Measurements from ENCODE around the gene RPS6KC1.
"Not testable (repeated sequence)": the region's sequence is repeated elsewhere in the genome, so short reads cannot be mapped to it uniquely, and the experiment has no call there.

Gene RPS6KC1

GRCh38 chr1:213186168-213186567 lies 135.1 kb downstream of the RPS6KC1 start:
- H3K4me1 Mint-ChIP-seq: no peaks in the 10 kb centered on the region
- H3K4me3 Mint-ChIP-seq: no peak overlapping the region
- peaks cover 56% of the 10 kb centered on the region for H3K36me3 Mint-ChIP-seq
- peaks cover 37% of the 10 kb centered on the region for H3K9me3 Mint-ChIP-seq
- no peaks in the 10 kb centered on the region for H3K27me3 Mint-ChIP-seq
- H3K27ac Mint-ChIP-seq: no peak overlapping the region

- Mint-ChIP-seq H3K27me3 (no peaks in the 10 kb centered on the region), H3K4me3 (no peak overlapping the region), H3K4me1 (no peaks in the 10 kb centered on the region), H3K36me3 (peaks cover 47% of the 10 kb centered on the region), H3K27ac (no peak overlapping the region), H3K9me3 (peaks cover 23% of the 10 kb centered on the region)
Observed at GRCh38 chr1:213192026-213192425, 141.0 kb downstream of the RPS6KC1 start.

- Mint-ChIP-seq H3K27ac (no peak overlapping the region), H3K4me1 (no peaks in the 10 kb centered on the region), H3K36me3 (peaks cover 64% of the 10 kb centered on the region), H3K27me3 (no peaks in the 10 kb centered on the region), H3K9me3 (peaks cover 28% of the 10 kb centered on the region), H3K4me3 (no peak overlapping the region)
Observed at GRCh38 chr1:213194383-213194782, 143.3 kb downstream of the RPS6KC1 start.

GRCh38 chr1:213194855-213195254 lies 143.8 kb downstream of the RPS6KC1 start:
- no peaks in the 10 kb centered on the region for H3K4me1 Mint-ChIP-seq
- no peak overlapping the region for H3K27ac Mint-ChIP-seq
- H3K4me3 Mint-ChIP-seq: no peak overlapping the region
- peaks cover 25% of the 10 kb centered on the region for H3K9me3 Mint-ChIP-seq
- H3K27me3 Mint-ChIP-seq: no peaks in the 10 kb centered on the region
- H3K36me3 Mint-ChIP-seq: peaks cover 65% of the 10 kb centered on the region

GRCh38 chr1:213196328-213197054 lies 145.4 kb downstream of the RPS6KC1 start:
- H3K27ac Mint-ChIP-seq, H3K4me1 Mint-ChIP-seq, H3K27me3 Mint-ChIP-seq, H3K4me3 Mint-ChIP-seq: not testable (repeated sequence)
- Mint-ChIP-seq H3K9me3 (peaks cover 17% of the 10 kb centered on the region), H3K36me3 (peaks cover 58% of the 10 kb centered on the region)

DNA sequence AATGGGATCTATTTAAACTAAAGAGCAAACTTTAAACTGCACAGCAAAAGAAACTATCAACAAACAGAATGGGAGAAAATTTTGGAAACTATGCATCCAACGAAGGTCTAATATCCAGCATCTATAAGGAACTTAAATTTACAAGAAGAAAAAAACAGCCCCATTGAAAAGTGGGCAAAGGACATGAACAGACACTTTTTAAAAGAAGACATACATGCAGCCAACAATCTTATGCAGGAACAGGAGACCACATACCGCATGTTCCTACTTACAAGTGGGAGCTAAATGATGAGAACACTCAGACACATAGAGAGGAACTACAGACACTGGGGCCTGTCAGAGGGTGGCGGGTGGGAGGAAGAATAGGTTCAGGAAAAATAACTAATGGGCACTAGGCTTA lies 149.6 kb downstream of the RPS6KC1 start:
- no peaks in the 10 kb centered on the region for H3K27me3 Mint-ChIP-seq

DNA sequence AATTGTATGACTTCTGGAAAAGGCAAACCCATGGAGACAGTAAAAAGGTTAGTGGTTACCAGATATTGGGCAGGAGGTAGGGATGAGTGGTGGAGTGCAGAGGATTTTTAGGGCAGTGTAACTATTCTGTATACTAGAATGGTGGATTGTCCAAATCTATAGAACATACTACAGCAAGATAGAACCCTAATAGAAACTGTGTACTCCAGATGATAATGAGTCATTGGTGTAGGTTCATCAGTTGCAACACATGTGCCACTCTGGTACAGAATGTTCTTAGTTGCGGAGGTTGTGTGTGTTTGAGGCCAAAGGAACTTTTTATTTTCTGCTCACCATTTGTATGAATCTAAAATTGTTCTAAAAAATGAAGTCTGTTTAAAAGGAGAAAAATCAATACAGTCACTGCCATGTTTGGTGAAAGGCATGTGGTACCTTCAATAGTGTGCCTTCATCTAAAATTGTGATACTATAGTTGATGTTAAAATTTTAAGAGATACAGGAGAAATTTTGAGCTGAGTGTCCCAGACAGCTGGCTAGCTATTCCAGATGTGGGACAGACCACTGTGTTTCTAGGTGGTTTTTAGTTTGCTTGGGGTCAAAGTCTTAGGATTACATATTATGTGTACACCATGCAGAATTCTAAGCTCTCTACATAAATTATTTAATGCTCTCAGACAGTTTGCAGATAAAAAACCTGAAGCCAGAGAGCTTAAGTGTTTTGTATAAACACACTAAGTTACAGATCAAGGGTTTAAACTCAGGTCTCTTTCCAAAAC lies 150.5 kb downstream of the RPS6KC1 start:
- H3K4me3 Mint-ChIP-seq: no peak overlapping the region
- H3K27me3 Mint-ChIP-seq: no peaks in the 10 kb centered on the region
- H3K36me3 Mint-ChIP-seq: peaks cover 51% of the 10 kb centered on the region
- H3K27ac Mint-ChIP-seq: no peak overlapping the region
- no peaks in the 10 kb centered on the region for H3K4me1 Mint-ChIP-seq
- H3K9me3 Mint-ChIP-seq: peaks cover 11% of the 10 kb centered on the region

More for the DNA sequence above, 149.6 kb downstream of the RPS6KC1 start:
- Mint-ChIP-seq H3K27ac (no peak overlapping the region), H3K4me1 (no peaks in the 10 kb centered on the region), H3K36me3 (peaks cover 53% of the 10 kb centered on the region), H3K9me3 (peaks cover 16% of the 10 kb centered on the region), H3K4me3 (no peak overlapping the region)

- Mint-ChIP-seq H3K27me3 (no peaks in the 10 kb centered on the region), H3K9me3 (no peaks in the 10 kb centered on the region), H3K4me3 (no peak overlapping the region), H3K27ac (no peak overlapping the region), H3K36me3 (peaks cover 52% of the 10 kb centered on the region), H3K4me1 (no peaks in the 10 kb centered on the region)
Observed at GRCh38 chr1:213211201-213211600, 160.2 kb downstream of the RPS6KC1 start.

- not testable (repeated sequence) for H3K4me1 Mint-ChIP-seq, H3K27ac Mint-ChIP-seq
- H3K36me3 Mint-ChIP-seq: peaks cover 14% of the 10 kb centered on the region
Observed at GRCh38 chr1:213219076-213219475, 168.0 kb downstream of the RPS6KC1 start.

DNA sequence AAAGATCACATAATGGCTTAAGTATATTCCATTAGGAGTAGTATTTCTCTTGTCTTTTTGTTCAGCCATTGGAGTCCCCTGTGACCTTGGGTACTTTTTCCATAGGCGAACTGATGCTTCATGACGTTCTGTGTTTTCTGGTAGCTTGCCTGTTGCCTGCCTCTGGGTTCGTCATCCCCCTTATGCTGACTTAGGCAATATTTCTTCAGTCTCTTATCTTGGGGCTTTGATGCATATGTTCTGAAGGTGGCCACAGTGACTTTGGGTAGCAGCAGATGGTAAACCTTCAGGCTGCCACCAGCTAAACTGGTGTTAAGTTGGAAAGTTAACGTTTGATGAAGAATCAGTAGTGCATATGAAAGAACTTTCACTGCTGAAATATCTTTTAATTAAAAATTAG lies 170.2 kb downstream of the RPS6KC1 start:
- Mint-ChIP-seq H3K27me3 (no peaks in the 10 kb centered on the region), H3K4me1 (no peaks in the 10 kb centered on the region), H3K27ac (no peak overlapping the region), H3K36me3 (peaks cover 5% of the 10 kb centered on the region), H3K9me3 (no peaks in the 10 kb centered on the region), H3K4me3 (no peak overlapping the region)

More at GRCh38 chr1:213219076-213219475, 168.0 kb downstream of the RPS6KC1 start:
- not testable (repeated sequence) for H3K9me3 Mint-ChIP-seq, H3K27me3 Mint-ChIP-seq, H3K4me3 Mint-ChIP-seq

DNA sequence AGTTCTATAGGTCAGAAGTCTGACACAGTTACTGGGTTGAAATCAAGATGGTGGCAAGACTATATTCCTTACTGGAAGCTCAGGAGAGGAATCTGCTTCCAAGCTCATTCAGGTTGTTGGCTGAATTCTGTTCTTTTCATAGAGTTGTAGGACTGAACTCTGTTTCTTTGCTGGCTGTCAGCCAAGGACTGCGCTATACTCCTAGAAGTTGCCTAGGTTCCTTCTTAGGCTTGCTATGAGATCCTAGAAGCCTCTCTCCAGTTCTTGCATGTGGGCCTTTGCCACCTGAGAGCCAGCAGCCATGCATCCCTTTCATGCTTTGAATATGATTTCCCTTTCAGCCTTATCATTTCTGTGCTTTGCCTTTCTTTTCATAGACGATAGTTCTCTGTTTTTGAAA lies 176.4 kb downstream of the RPS6KC1 start:
- no peak overlapping the region for H3K27ac Mint-ChIP-seq
- H3K4me1 Mint-ChIP-seq: peaks cover 12% of the 10 kb centered on the region
- no peaks in the 10 kb centered on the region for H3K27me3 Mint-ChIP-seq
- H3K9me3 Mint-ChIP-seq: no peaks in the 10 kb centered on the region
- peaks cover 12% of the 10 kb centered on the region for H3K36me3 Mint-ChIP-seq
- H3K4me3 Mint-ChIP-seq: no peak overlapping the region

DNA sequence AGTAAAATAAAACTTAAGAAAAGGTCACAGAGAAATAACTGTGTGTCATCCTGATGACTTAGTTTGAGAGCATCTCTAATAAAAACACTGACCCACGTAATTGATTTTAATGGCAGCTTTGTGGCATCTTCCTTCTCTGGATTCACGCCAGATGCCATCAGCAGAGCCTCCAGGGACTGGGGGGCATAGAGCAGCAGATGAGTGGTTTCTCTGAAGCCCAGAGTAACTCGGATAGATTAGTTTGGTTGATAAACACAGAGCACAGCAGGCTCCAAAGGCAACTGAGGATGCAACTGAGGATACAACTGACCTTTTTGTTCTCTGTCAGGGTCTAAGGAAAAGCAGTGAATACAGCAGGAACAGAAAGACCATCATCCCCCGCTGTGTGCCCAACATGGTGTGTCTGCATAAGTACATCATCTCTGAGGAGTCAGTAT lies 180.8 kb downstream of the RPS6KC1 start:
- Mint-ChIP-seq H3K4me1 (peaks cover 12% of the 10 kb centered on the region), H3K36me3 (peaks cover 13% of the 10 kb centered on the region), H3K9me3 (no peaks in the 10 kb centered on the region), H3K27ac (no peak overlapping the region), H3K4me3 (no peak overlapping the region), H3K27me3 (no peaks in the 10 kb centered on the region)

- no peaks in the 10 kb centered on the region for H3K9me3 Mint-ChIP-seq
Observed at GRCh38 chr1:213242883-213243282, 191.8 kb downstream of the RPS6KC1 start.

DNA sequence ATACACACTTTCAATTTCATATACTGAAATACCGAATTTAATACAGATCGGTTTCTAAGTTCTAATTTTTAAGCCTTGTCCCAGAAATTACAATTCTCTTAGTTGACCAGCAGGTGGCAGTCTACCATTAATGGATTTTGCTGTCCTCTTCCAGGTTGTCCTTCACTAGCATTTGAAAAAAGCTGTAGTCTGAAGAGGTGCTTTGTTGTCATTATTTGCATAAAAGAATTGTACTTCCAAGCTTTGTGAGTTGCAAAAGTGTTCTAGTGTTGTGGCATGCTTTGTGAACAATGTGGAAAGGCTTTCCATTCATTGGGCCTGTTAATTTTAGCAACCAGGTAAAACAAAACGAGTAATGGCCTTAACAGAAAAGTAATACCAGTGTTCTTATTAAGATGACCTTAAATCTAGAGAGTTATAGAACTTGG lies 193.6 kb downstream of the RPS6KC1 start:
- H3K9me3 Mint-ChIP-seq: no peaks in the 10 kb centered on the region
- no peak overlapping the region for H3K27ac Mint-ChIP-seq
- H3K27me3 Mint-ChIP-seq: no peaks in the 10 kb centered on the region
- H3K36me3 Mint-ChIP-seq: peaks cover 9% of the 10 kb centered on the region
- no peaks in the 10 kb centered on the region for H3K4me1 Mint-ChIP-seq
- H3K4me3 Mint-ChIP-seq: no peak overlapping the region

More at GRCh38 chr1:213242883-213243282, 191.8 kb downstream of the RPS6KC1 start:
- no peak overlapping the region for H3K4me3 Mint-ChIP-seq
- H3K4me1 Mint-ChIP-seq: no peaks in the 10 kb centered on the region
- H3K36me3 Mint-ChIP-seq: peaks cover 7% of the 10 kb centered on the region
- no peaks in the 10 kb centered on the region for H3K27me3 Mint-ChIP-seq
- H3K27ac Mint-ChIP-seq: no peak overlapping the region

DNA sequence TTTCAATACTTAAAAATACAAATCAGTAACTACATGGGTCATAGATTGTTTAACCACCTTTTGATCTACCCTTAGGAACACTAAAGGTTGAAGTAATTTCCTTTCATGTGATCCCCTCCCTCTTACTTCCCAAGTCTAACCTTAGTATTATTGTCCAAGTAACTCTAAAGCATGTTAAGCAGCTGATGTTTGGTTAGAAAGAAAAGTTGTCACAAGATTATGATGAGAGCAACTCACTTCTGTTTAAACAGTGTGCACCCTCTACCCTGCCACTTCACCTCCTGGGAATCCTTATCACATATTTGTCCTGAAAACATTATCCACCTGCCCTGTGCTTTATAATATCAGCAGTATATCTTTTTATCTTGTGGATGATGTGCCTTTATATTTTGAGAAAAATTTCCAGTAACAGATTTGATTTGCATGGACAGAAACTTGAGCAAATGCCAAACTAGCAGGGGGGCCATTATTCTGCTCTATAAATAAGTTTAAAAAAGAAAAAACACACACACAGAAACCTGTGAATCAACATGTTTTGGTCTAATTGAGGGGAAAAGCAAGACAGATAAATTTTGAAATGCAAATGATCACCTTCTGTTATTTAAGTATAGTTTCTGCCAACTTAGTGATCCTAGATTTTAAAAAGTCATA lies 194.3 kb downstream of the RPS6KC1 start:
- Mint-ChIP-seq H3K27me3 (no peaks in the 10 kb centered on the region), H3K4me1 (no peaks in the 10 kb centered on the region), H3K4me3 (no peak overlapping the region), H3K9me3 (no peaks in the 10 kb centered on the region), H3K36me3 (peaks cover 9% of the 10 kb centered on the region), H3K27ac (no peak overlapping the region)

GRCh38 chr1:213247038-213247437 lies 196.0 kb downstream of the RPS6KC1 start:
- Mint-ChIP-seq H3K9me3 (no peaks in the 10 kb centered on the region), H3K36me3 (peaks cover 6% of the 10 kb centered on the region), H3K4me1 (no peaks in the 10 kb centered on the region), H3K27me3 (no peaks in the 10 kb centered on the region), H3K27ac (no peak overlapping the region), H3K4me3 (no peak overlapping the region)

All from activated naive CD4-positive, alpha-beta T cell treated with anti-CD3 and anti-CD28 coated beads, Interleukin-2, amount 50 U/mL, for 24 hours (primary cell).